K562 (cell line): ENCODE results near the gene TLR8. TPM values are rescaled to one million over a fixed set of nuclear protein-coding genes. Genes with fewer than 3 reads are reported as not detected.

Experiments used
- ATAC-seq: fragments of 200-7000 bp; cut with Tn5 transposase; 3 replicates; pipeline ENCODE4 v1.9.1; 2020; ENCODE audit warnings: moderate library complexity
- BruUV-seq: library from RNA; stranded (reverse); fragments of 400-500 nt; replicated peaks from 2 replicates; lab custom pipeline; 2021; lab: Mats Ljungman, UMichigan
- CTCF ChIA-PET: fragments of 300-600 bp; formaldehyde crosslinking; extraction: SDS; loops from one replicate; lab custom pipeline; 2021; ENCODE audit warnings: low intra/inter-chr PET ratio; lab: Yijun Ruan, JAX
- POLR2A ChIA-PET: fragments of 300-600, 350-650 bp; sonication (Branson Sonifier 250); formaldehyde crosslinking; extraction: SDS; loops from one replicate; lab custom pipeline; 2021; ENCODE audit warnings: antibody characterized with exemption, inconsistent platforms; lab: Yijun Ruan, JAX
- DNase-seq, 4 experiments: peaks; one replicate each; pipeline versions ENCODE4 v3.0.0 to v3.0.0-alpha.2; 2011 to 2018; ENCODE audit warnings: low spot score in 3 of 4, mixed read lengths in 3 of 4; ENCODE audit errors: extremely low read depth in 1 of 4
- FAIRE-seq: peaks from 2 replicates; lab custom pipeline; 2011; peaks lifted over from hg19 to GRCh38; lab: Jason Lieb, UNC
- H2AFZ ChIP-seq: 2 replicates; pipeline ENCODE4 v1.6.0; 2011; ENCODE audit warnings: low read depth, low read length, control low read depth, inconsistent platforms
- H3K27ac ChIP-seq: fragments of 200-600 bp; 3 replicates; pipeline ENCODE4 v1.8.0; 2011; ENCODE audit warnings: low read depth, mild to moderate bottlenecking, control low read depth, inconsistent platforms, low read length, moderate library complexity, mixed read lengths; ENCODE audit errors: extremely low read depth
- H3K27me3 ChIP-seq, 2 experiments: fragments of 300-600 bp in 1 of 2; 2 replicates in 1 of 2; 3 replicates in 1 of 2; pipeline versions ENCODE4 v1.6.0 to v1.8.0; 2011; ENCODE audit warnings: inconsistent platforms in 2 of 2, low read length in 2 of 2, mild to moderate bottlenecking in 1 of 2, mixed read lengths in 1 of 2, moderate library complexity in 1 of 2; ENCODE audit not compliant: control insufficient read depth in 2 of 2, insufficient read depth in 2 of 2
- H3K36me3 ChIP-seq: fragments of 300-600 bp; 3 replicates; pipeline ENCODE4 v1.8.0; 2011; ENCODE audit warnings: mild to moderate bottlenecking, low read length, inconsistent platforms; ENCODE audit not compliant: control insufficient read depth, insufficient read depth
- H3K4me1 ChIP-seq, 2 experiments: fragments of 200-600 bp in 1 of 2; replicated peaks in 1 of 2; 2 replicates in 1 of 2; 3 replicates in 1 of 2; pipeline versions ENCODE4 v1.5.1 to v1.8.0; 2011; ENCODE audit warnings: inconsistent platforms in 2 of 2, low read length in 2 of 2, mild to moderate bottlenecking in 1 of 2, mixed read lengths in 1 of 2, moderate library complexity in 1 of 2; ENCODE audit not compliant: control insufficient read depth in 2 of 2, insufficient read depth in 2 of 2
- H3K4me2 ChIP-seq: 2 replicates; pipeline ENCODE4 v1.6.1; 2011; ENCODE audit warnings: low read length, control low read depth, inconsistent platforms, mixed read lengths; ENCODE audit not compliant: insufficient read depth
- H3K4me3 ChIP-seq: fragments of 200-600 bp; sonication (generic), shearing (Covaris generic); 2 replicates; pipeline ENCODE4 v1.5.1; 2016; ENCODE audit warnings: control low read depth, inconsistent platforms
- H3K79me2 ChIP-seq: fragments of 200-600 bp; 3 replicates; pipeline ENCODE4 v1.8.0; 2011; ENCODE audit warnings: low read length, inconsistent platforms; ENCODE audit not compliant: control insufficient read depth, insufficient read depth
- H3K9ac ChIP-seq, 2 experiments: 2 replicates each; pipeline versions ENCODE4 v1.6.0 to v1.6.1; 2011; ENCODE audit warnings: low read depth in 2 of 2, low read length in 2 of 2, control low read depth in 1 of 2, inconsistent platforms in 1 of 2, mild to moderate bottlenecking in 1 of 2, mixed read lengths in 1 of 2; ENCODE audit not compliant: insufficient read depth in 1 of 2
- H3K9me1 ChIP-seq: one replicate; pipeline ENCODE4 v1.6.0; 2011; ENCODE audit warnings: inconsistent platforms, mild to moderate bottlenecking, low read length, moderate library complexity; ENCODE audit not compliant: control insufficient read depth, insufficient read depth
- H3K9me3 ChIP-seq: replicated peaks from 2 replicates; pipeline ENCODE4 v1.5.1; 2011; ENCODE audit warnings: low read depth, low read length, inconsistent platforms; ENCODE audit not compliant: control insufficient read depth, insufficient read depth
- H4K20me1 ChIP-seq: replicated peaks from 2 replicates; pipeline ENCODE4 v1.6.1; 2011; ENCODE audit warnings: low read length, inconsistent platforms, mixed read lengths; ENCODE audit not compliant: control insufficient read depth, insufficient read depth
- ATF3 ChIP-seq, 2 experiments: fragments of 450-650 bp in 1 of 2; sonication (generic) in 1 of 2; formaldehyde crosslinking in 1 of 2; IDR thresholded peaks in 1 of 2; conservative IDR thresholded peaks in 1 of 2; 2 replicates each; pipeline versions ENCODE4 v1.6.1 to v1.8.1; 2016 to 2023; ENCODE audit warnings: mild to moderate bottlenecking in 2 of 2, moderate library complexity in 2 of 2, inconsistent platforms in 1 of 2, missing genetic modification reagents in 1 of 2
- BDP1 ChIP-seq: IDR thresholded peaks from 3 replicates; pipeline ENCODE4 v1.6.1; 2011; ENCODE audit not compliant: insufficient read length, insufficient read depth
- C11orf30 ChIP-seq: fragments of 450-650 bp; IDR thresholded peaks from 2 replicates; pipeline ENCODE4 v1.6.1; 2016; ENCODE audit warnings: low read depth, mild to moderate bottlenecking
- CEBPB ChIP-seq: fragments of 450-650 bp; IDR thresholded peaks from 2 replicates; pipeline ENCODE4 v1.6.1; 2016; ENCODE audit warnings: missing genetic modification characterization, missing compliant biosample characterization
- CEBPG ChIP-seq, 3 experiments: fragments of 200-800 bp in 1 of 3; sonication (Bioruptor generic) in 1 of 3; sonication (generic) in 1 of 3; formaldehyde crosslinking in 1 of 3; IDR thresholded peaks in 2 of 3; conservative IDR thresholded peaks in 1 of 3; 2 replicates each; pipeline versions ENCODE4 v1.6.1 to v1.8.0; 2016 to 2022; ENCODE audit warnings: missing compliant biosample characterization in 2 of 3, missing genetic modification characterization in 2 of 3, mild to moderate bottlenecking in 1 of 3, missing genetic modification reagents in 1 of 3
- IRF9 ChIP-seq: fragments of 450-650 bp; IDR thresholded peaks from 2 replicates; pipeline ENCODE4 v1.6.1; 2016; ENCODE audit warnings: missing biosample characterization, missing genetic modification characterization
- JUND ChIP-seq, 2 experiments: IDR thresholded peaks; 2 replicates in 1 of 2; 3 replicates in 1 of 2; pipeline ENCODE4 v1.6.1; 2011; ENCODE audit warnings: borderline replicate concordance in 2 of 2, low read depth in 2 of 2, low read length in 2 of 2, improper control_type of control experiment in 1 of 2, missing biosample characterization in 1 of 2, missing genetic modification characterization in 1 of 2, missing genetic modification reagents in 1 of 2
- MAFK ChIP-seq: IDR thresholded peaks from 2 replicates; pipeline ENCODE4 v1.6.1; 2011; ENCODE audit warnings: low read length, improper control_type of control experiment
- MCM2 ChIP-seq: fragments of 450-650 bp; IDR thresholded peaks from 2 replicates; pipeline ENCODE4 v1.6.1; 2017; ENCODE audit warnings: low read depth, mild to moderate bottlenecking
- MLX ChIP-seq, 2 experiments: fragments of 450-650 bp in 1 of 2; sonication (generic) in 1 of 2; formaldehyde crosslinking; conservative IDR thresholded peaks; 2 replicates each; pipeline versions ENCODE4 v1.4.0 to v1.8.1; 2020 to 2022; ENCODE audit warnings: mild to moderate bottlenecking in 1 of 2, missing genetic modification reagents in 1 of 2
- NFXL1 ChIP-seq: fragments of 450-650 bp; formaldehyde crosslinking; IDR thresholded peaks from 2 replicates; pipeline ENCODE4 v1.4.0; 2021; ENCODE audit warnings: mild to moderate bottlenecking
- POLR2B ChIP-seq: fragments of 450-650 bp; IDR thresholded peaks from 2 replicates; pipeline ENCODE4 v1.6.1; 2018; ENCODE audit warnings: low read depth; ENCODE audit not compliant: partially characterized antibody
- TCF7 ChIP-seq: sonication (generic); IDR thresholded peaks from 2 replicates; pipeline ENCODE4 v1.6.1; 2016; ENCODE audit warnings: antibody characterized with exemption, borderline replicate concordance
- ZNF280B ChIP-seq: fragments of 250-450 bp; sonication (Bioruptor Pico); IDR thresholded peaks from 2 replicates; pipeline ENCODE4 v1.5.1; 2021; ENCODE audit warnings: mild to moderate bottlenecking
- ZNF512 ChIP-seq: IDR thresholded peaks from 2 replicates; pipeline ENCODE4 v1.6.1; 2016; ENCODE audit warnings: missing genetic modification characterization, missing compliant biosample characterization
- ZSCAN32 ChIP-seq: fragments of 450-650 bp; formaldehyde crosslinking; IDR thresholded peaks from 2 replicates; pipeline ENCODE4 v1.4.0; 2020; ENCODE audit warnings: mild to moderate bottlenecking, moderate library complexity
- WGBS: fragments of 100-300 bp; shearing (Covaris generic); methylation state at CpG from one replicate; pipeline ENCODE4 v1.1.6; 2016; ENCODE audit warnings: low coverage, mixed read lengths; ENCODE audit not compliant: insufficient coverage; ENCODE audit errors: missing lambda C conversion rate; 5-methylcytosine and 5-hydroxymethylcytosine counted together
- in situ Hi-C: fragments of 300-500 bp; cut with MboI; formaldehyde crosslinking; loops from 4 replicates; pipeline ENCODE4 v1.15.0; 2018; ENCODE audit warnings: inconsistent platforms, mixed read lengths
- intact Hi-C: fragments of 100-400 bp; cut with micrococcal nuclease; formaldehyde crosslinking; loops from 2 replicates; pipeline ENCODE4 v1.14.2; 2022
- polyA plus RNA-seq, 8 experiments: library from polyadenylated mRNA; depleted of rRNA in 4 of 8; stranded (reverse) in 5 of 8; unstranded in 3 of 8; fragments of >200 nt; fragmentation: Nextera tagmentation in 2 of 8; fragmentation: Illumina TruSeq in 1 of 8; extraction: Ambion mirVana in 2 of 8; extraction: Trizol in 1 of 8; gene quantifications; 2 replicates each; pipeline versions ENCODE4 v1.2.1 to v1.2.3, GENCODE V29; 2011 to 2014; ENCODE audit warnings: inconsistent platforms in 1 of 8, missing spikeins in 1 of 8
- total RNA-seq, 7 experiments: library from RNA; depleted of rRNA in 6 of 7; stranded (reverse); fragments of >200 nt in 6 of 7; fragmentation: Illumina TruSeq in 2 of 7; extraction: Trizol in 2 of 7; gene quantifications; 2 replicates each; pipeline versions ENCODE4 v1.2.1 to v1.2.3, GENCODE V29; 2011 to 2021; ENCODE audit warnings: low replicate concordance in 1 of 7

TLR8 gene
- total and polyA plus RNA-seq, 9 of the 15 experiments (the other 6 are each of a cell fraction or from before 2014, with no cell fraction given): not detected

GRCh38 chrX:12865359-12865758, 41.1 kb upstream of the TLR8 start:
- intact Hi-C loops (no loop called here), in situ Hi-C loops (no loop called here)
- Histone ChIP-seq H3K4me3 (no peak overlapping the region), H3K79me2 (no peaks in the 10 kb centered on the region), H3K27me3 (no peaks in the 10 kb centered on the region), H3K9ac (no peak overlapping the region), H3K4me1 (no peaks in the 10 kb centered on the region; a peak in 1 of 5 replicates), H3K9me1 (no peaks in the 10 kb centered on the region), H3K4me2 (no peak overlapping the region), H3K36me3 (no peaks in the 10 kb centered on the region), H2AFZ (no peak overlapping the region), H3K27ac (no peak overlapping the region), H3K9me3 (no peaks in the 10 kb centered on the region), H4K20me1 (no peaks in the 10 kb centered on the region)
- ATAC-seq (no peak; the same call in 2 of the 3 replicates), DNase-seq (no peak), FAIRE-seq (no peak)
- 5% methylated on average over 5 of the region's 7 CpGs for WGBS
- ChIA-PET POLR2A (no interaction called here), CTCF (no interaction called here)
- BruUV-seq: no TSS peak
- TF ChIP-seq NFXL1 (no peak), TCF7 (no peak), ZNF512 (tag) (no peak), MAFK (peak; percentile 7; the same call in 1 of the 2 replicates), MCM2 (no peak), C11orf30 (no peak), IRF9 (0 out of 2 replicates have a peak, but pooled peaks have one; percentile 44), POLR2B (no peak), ZSCAN32 (peak; percentile 76; the same call in 1 of the 2 replicates), JUND (IDR thresholded peaks at IDR 0.05; ENCODE audit: borderline replicate concordance, low read depth, low read length) (0 out of 2 replicates have a peak, but pooled peaks have one; percentile 23), JUND (tag; IDR thresholded peaks at IDR 0.05; ENCODE audit: borderline replicate concordance, low read depth, low read length) (no peak), BDP1 (no peak), ZNF280B (CRISPR knock-in tag) (no peak), CEBPG (CRISPR knock-in tag; IDR thresholded peaks at IDR 0.05) (peak; percentile 59), CEBPG (tag; conservative IDR thresholded peaks at IDR 0.05 in 1 of 2, IDR thresholded peaks at IDR 0.05 in 1 of 2) (peak; percentile 85 to 90), MLX (CRISPR knock-in tag; conservative IDR thresholded peaks at IDR 0.05) (no peak), CEBPB (tag) (peak; percentile 71), ATF3 (IDR thresholded peaks at IDR 0.05) (peak; percentile 79), ATF3 (CRISPR knock-in tag; conservative IDR thresholded peaks at IDR 0.05) (no peak)
